OCI-M1 (cell line): ENCODE measurements around the gene SYNRG.
"Not testable (repeated sequence)": the region's sequence is repeated elsewhere in the genome, so short reads cannot be mapped to it uniquely, and the experiment has no call there.

Experiments
- DNase-seq: peaks from one replicate; lab custom pipeline; 2025; lab: John Stamatoyannopoulos, UW

Gene SYNRG, protein sequence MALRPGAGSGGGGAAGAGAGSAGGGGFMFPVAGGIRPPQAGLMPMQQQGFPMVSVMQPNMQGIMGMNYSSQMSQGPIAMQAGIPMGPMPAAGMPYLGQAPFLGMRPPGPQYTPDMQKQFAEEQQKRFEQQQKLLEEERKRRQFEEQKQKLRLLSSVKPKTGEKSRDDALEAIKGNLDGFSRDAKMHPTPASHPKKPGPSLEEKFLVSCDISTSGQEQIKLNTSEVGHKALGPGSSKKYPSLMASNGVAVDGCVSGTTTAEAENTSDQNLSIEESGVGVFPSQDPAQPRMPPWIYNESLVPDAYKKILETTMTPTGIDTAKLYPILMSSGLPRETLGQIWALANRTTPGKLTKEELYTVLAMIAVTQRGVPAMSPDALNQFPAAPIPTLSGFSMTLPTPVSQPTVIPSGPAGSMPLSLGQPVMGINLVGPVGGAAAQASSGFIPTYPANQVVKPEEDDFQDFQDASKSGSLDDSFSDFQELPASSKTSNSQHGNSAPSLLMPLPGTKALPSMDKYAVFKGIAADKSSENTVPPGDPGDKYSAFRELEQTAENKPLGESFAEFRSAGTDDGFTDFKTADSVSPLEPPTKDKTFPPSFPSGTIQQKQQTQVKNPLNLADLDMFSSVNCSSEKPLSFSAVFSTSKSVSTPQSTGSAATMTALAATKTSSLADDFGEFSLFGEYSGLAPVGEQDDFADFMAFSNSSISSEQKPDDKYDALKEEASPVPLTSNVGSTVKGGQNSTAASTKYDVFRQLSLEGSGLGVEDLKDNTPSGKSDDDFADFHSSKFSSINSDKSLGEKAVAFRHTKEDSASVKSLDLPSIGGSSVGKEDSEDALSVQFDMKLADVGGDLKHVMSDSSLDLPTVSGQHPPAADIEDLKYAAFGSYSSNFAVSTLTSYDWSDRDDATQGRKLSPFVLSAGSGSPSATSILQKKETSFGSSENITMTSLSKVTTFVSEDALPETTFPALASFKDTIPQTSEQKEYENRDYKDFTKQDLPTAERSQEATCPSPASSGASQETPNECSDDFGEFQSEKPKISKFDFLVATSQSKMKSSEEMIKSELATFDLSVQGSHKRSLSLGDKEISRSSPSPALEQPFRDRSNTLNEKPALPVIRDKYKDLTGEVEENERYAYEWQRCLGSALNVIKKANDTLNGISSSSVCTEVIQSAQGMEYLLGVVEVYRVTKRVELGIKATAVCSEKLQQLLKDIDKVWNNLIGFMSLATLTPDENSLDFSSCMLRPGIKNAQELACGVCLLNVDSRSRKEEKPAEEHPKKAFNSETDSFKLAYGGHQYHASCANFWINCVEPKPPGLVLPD (N-terminal part only)

DNA sequence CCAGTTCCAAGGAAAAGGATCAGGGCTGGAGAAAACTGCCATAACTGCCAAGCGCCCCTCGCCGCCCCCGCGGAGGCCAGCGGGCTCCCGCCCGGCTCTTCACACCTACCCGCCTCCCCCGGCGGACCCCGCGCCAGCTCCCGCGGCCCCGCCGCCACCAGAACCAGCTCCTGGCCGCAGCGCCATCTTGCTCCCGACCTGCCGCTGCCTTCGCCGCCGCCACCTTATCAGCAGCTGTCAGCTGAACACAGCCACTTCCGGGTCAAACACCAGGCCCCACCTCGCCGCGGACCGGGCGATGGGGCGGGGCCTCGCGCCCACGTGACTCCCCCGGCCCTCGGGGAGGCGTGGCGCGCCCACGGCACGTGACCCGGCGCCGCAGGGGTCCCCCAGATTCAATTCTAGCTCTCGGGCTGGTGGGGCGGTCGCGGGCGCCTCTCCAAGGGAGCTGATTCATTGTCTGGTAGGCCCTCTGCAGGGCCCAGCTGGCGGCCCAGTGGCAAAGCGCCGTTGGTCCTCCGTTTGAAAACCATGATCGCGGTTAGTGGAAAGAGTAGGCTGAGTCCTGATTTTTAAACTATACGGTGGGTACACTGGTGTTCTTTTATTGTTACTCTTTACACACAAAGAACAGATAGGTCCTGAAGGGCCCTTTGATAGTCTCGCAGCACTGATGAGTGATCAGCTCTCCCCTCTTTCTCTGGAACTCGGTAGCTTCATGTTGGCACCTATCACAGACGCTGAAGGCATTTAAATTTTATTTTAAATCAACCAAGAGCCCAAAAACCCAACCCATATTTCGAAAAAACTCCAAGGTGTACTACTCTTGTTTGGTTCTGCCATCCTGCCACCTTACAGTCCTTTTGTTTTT, at the start of gene SYNRG:
SYNRG (minus strand) TSS at position 249 of the 871 bp plus-strand sequence; CDS start at position 186, 63 bp downstream.
- peak; percentile 98 for DNase-seq

- no peak for DNase-seq
These were observed 48.0 kb upstream of the SYNRG start for GRCh38 chr17:37657202-37657601.

DNA sequence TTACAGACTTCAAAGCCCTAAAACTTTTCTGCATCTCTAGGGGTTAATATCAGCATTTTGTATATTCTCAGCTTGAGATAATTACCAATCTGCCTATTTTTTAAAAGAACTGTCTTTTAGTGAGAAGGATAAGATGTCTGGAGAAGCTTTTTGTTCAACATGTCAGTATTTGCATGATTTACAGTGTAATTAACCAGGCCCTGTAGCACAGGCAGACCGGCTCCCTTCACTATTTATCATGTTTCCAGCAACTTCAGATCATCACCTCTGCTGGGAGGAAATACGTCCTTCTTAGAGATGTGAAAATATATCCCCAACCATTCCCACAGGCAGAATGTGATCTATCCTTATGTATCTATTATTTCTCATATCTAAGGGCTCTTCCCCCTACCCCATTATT, 42.6 kb upstream of the SYNRG start:
- DNase-seq: no peak

- DNase-seq: peak; percentile 70
These were observed 41.3 kb upstream of the SYNRG start for GRCh38 chr17:37650419-37651003.

DNA sequence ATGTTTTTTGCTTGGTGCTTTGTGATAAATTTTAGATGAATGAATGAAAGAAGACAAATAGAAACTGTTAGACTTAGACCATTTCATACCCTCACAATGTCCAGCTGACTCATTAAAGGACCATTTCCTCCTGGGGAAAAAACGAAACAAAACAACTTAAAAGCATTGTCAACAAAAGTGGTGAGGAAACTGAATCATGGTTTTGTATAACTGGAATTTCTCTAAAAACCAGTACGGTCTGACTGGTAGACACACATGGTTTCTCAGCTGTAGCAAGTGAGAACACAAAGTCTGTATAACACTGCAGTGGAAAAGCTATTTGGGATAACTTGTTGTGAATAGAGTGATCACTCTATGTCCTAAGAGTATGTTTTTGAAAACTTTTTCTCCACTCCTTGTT, 39.3 kb upstream of the SYNRG start:
- peak; percentile 7 for DNase-seq

- peak; percentile 21 for DNase-seq
These were observed 38.6 kb upstream of the SYNRG start for GRCh38 chr17:37647856-37648255.

- no peak for DNase-seq
These were observed 34.7 kb upstream of the SYNRG start for GRCh38 chr17:37643869-37644268.

GRCh38 chr17:37643118-37643766, 34.0 kb upstream of the SYNRG start, which contains the start of gene DDX52:
Gene DDX52, minus strand, starts transcription at chr17:37643446. Its CDS starts 26 bp downstream, at chr17:37643420.
- peak; percentile 97 for DNase-seq

DNA sequence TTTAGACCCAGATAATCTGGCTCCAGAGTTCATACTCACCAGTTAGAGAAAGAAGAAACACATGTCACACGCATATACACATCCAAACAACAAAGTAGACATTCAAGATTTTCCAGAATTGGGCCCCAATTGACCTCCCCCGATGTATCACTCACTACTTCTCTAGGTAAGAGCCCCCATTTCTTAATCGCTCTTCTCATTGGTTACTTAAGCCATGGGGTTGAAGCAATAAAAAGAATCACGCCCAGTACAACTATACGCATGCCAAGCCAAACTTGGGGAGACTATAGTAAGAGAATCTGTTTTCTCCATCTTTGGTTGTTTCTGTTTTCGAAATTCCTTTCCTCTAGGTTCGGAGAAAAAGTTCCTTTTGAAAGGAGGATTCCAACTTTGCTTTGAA, 33.5 kb upstream of the SYNRG start:
- DNase-seq: peak; percentile 39

- peak; percentile 62 for DNase-seq
These were observed 30.8 kb upstream of the SYNRG start for GRCh38 chr17:37640015-37640414.

DNA sequence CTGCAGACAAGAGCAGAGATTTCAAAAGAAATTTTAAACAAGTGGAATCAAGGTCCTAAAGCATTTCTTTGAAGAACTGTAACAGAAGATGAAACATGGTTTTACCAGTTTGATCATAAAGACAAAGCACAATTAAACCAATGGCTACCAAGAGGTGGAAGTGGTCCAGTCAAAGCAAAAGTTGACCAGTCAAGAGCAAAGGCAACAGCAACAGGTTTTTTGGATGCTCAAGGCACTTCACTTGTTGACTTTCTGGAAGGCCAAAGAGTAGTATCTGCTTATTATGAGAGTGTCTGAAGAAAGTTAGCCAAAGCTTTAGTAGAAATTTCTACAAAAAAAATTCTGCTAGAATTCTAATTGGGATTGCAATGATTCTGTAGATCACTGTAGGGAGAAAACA, 28.7 kb upstream of the SYNRG start:
- DNase-seq: no peak

DNA sequence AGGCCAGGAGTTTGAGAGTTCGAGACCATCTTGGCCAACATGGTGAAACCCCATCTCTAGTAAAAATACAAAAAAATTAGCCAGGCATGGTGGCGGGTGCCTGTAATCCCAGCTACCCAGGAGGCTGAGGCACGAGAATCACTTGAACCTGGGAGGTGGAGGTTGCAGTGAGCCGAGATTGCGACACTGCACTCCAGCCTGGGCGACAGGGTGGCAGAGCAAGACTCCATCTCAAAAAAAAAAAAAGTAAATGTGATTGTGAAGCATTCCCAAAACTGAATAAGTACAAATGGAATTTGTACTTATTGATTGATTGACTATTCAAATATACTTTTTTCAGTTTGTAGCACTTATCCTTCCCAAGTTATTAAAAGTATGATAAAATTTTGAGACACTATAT, 7.2 kb upstream of the SYNRG start:
- not testable (repeated sequence) for DNase-seq

GRCh38 chr17:37614823-37615222, 5.6 kb upstream of the SYNRG start:
- DNase-seq: no peak

GRCh38 chr17:37614391-37614790, 5.2 kb upstream of the SYNRG start:
- DNase-seq: no peak

GRCh38 chr17:37610971-37611370, 1.8 kb upstream of the SYNRG start:
- DNase-seq: peak; percentile 6

DNA sequence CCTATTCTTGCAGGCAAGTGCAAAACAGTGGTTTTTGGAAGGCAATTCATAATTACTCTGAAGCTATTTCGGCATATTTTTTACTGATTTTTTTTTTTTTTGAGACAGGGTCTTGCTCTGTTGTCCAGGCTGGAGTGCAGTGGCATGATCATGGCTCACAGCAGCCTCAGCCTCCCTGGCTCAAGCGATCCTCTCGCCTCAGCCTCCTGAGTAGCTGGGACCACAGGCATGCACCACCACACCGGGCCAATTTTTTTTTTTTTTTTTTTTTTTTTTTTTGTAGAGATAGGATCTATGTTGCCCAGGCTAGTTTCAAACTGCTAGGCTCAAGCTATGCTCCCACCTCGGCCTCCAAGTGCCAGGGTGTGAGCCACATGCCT, 813 bp upstream of the SYNRG start:
- DNase-seq: not testable (repeated sequence)

DNA sequence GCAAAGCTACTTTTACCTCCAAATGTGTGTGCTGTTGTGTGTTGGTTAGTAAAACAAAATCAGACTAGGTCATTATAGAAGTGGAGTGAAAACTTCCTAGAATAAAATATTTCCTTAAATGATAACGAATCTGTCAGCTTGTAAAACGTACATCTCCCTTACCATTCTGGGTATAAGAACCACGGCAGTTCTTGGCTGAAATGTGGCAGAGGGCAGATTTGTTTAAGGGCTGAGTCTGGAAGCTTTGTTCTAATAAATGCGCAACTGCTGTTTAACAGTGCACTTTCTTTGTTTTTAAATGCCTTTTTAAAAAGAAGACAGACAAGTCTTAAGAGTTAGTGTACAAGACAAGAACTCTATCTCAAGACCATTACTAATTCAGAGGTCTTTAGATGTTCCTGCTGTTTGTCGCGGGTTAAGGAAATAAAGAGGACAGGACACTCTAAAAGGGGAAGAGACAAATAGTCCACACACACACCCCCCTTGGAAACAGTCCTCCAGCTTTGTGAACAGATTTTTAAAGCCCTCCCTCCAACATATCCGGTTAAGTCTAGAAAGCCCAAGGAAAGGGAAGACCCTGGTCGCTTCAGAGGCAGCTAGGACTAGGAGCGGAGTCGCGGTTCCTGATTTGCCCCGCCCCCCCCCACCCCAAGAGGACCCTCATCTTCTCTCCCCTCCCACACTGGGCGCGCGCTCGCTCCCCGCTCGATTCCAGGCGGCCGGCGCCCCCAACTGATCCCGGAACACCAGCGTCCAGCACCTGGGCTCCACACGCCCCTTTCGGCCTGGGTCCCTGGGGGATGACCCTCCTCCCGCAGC, 658 bp downstream of the SYNRG start:
- DNase-seq: peak; percentile 72

DNA sequence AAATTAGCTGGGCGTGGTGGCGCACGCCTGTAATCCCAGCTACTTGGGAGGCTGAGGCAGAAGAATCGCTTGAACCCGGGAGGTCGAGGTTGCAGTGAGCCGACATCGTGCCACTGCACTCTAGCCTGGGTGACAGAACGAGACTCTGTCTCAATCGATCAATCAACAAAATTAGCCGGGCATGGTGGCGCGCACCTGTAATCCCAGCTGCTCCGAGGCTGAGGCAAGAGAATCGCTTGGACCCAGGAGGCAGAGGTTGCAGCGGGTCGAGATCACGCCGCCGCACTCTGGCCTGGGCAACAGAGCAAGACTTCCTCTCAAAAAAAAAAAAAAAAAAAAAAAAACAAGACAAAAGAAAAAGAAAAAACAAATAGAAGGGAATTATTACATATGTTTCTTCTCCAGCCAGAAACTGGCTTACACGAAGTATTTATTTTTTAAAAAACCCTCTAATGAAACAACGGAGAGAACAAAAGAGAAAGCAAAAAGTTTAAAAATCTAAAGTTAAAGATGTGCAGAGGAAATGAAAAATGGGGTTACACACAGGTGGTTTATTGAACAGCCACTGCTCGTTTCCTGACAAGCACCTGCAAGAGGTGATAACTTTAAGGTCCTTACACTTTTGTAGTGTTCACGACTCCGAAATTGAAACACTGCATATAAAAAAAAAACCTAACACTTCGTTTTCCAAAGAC, 1.4 kb downstream of the SYNRG start:
- DNase-seq: no peak
